Measurements from ENCODE around the gene CEMIP. TPM values are rescaled to one million over a fixed set of nuclear protein-coding genes. Genes with fewer than 3 reads are reported as not detected.
A peak's percentile ranks its signal among the peaks of the same experiment; 100 is the strongest.

CEMIP gene
- total RNA-seq, 1 donor from 2014 or later: 0.44 TPM

GRCh38 chr15:80985981-80986380, 206.8 kb downstream of the CEMIP start:
- no peak overlapping the region for H3K4me3 ChIP-seq
- H3K9me3 ChIP-seq (replicated peaks): no peaks in the 10 kb centered on the region
- no peak for DNase-seq
- peaks cover 71% of the 10 kb centered on the region for H3K4me1 ChIP-seq
- intact Hi-C loops (cut with micrococcal nuclease): no loop called here
- H3K27me3 ChIP-seq (ENCODE audit: low read depth): no peaks in the 10 kb centered on the region
- TF ChIP-seq CTCF (IDR thresholded peaks at IDR 0.05; ENCODE audit: borderline replicate concordance): no peak
- H3K27ac ChIP-seq (replicated peaks): peak overlapping the region; percentile 34
- peaks cover 10% of the 10 kb centered on the region for H3K36me3 ChIP-seq

- H3K36me3 ChIP-seq: peaks cover 5% of the 10 kb centered on the region
- no peaks in the 10 kb centered on the region for H3K27me3 ChIP-seq (ENCODE audit: low read depth)
- no peak overlapping the region for H3K4me3 ChIP-seq
- no peak for DNase-seq
- no peak for TF ChIP-seq CTCF (IDR thresholded peaks at IDR 0.05; ENCODE audit: borderline replicate concordance)
- peak overlapping the region; percentile 34 for H3K27ac ChIP-seq (replicated peaks)
- intact Hi-C loops (cut with micrococcal nuclease): no loop called here
- H3K9me3 ChIP-seq (replicated peaks): no peaks in the 10 kb centered on the region
- peaks cover 76% of the 10 kb centered on the region for H3K4me1 ChIP-seq
Measured at GRCh38 chr15:80986487-80986886, 207.3 kb downstream of the CEMIP start.

- no peak for TF ChIP-seq CTCF (IDR thresholded peaks at IDR 0.05; ENCODE audit: borderline replicate concordance)
- Histone ChIP-seq H3K4me3 (peak overlapping the region; percentile 92), H3K9me3 (replicated peaks) (no peaks in the 10 kb centered on the region), H3K27me3 (ENCODE audit: low read depth) (no peaks in the 10 kb centered on the region), H3K36me3 (no peaks in the 10 kb centered on the region), H3K27ac (replicated peaks) (peak overlapping the region; percentile 94), H3K4me1 (peaks cover 84% of the 10 kb centered on the region)
- intact Hi-C loops (cut with micrococcal nuclease): no loop called here
- DNase-seq: no peak
Measured at GRCh38 chr15:80988148-80988796, 209.1 kb downstream of the CEMIP start.

GRCh38 chr15:80989081-80989517, 209.9 kb downstream of the CEMIP start:
- Histone ChIP-seq H3K36me3 (no peaks in the 10 kb centered on the region), H3K4me3 (peak overlapping the region; percentile 92), H3K27me3 (ENCODE audit: low read depth) (no peaks in the 10 kb centered on the region), H3K27ac (replicated peaks) (peak overlapping the region; percentile 94), H3K4me1 (peaks cover 80% of the 10 kb centered on the region), H3K9me3 (replicated peaks) (no peaks in the 10 kb centered on the region)
- no peak for TF ChIP-seq CTCF (IDR thresholded peaks at IDR 0.05; ENCODE audit: borderline replicate concordance)
- no peak for DNase-seq
- intact Hi-C loops (cut with micrococcal nuclease): no loop called here

GRCh38 chr15:80989518-80990478, 210.6 kb downstream of the CEMIP start, which contains the start of gene MESD:
Gene MESD (minus strand): TSS chr15:80989819. CDS start chr15:80989791, 28 bp downstream.
- H3K27me3 ChIP-seq (ENCODE audit: low read depth): no peaks in the 10 kb centered on the region
- H3K27ac ChIP-seq (replicated peaks): peak within 1 kb of the TSS; percentile 94
- intact Hi-C loops (cut with micrococcal nuclease): loop anchor here (10.0 kb wide), 1 partner anchor 275 kb away; no protein-coding TSS in a partner anchor
- TF ChIP-seq CTCF (IDR thresholded peaks at IDR 0.05; ENCODE audit: borderline replicate concordance): no peak
- peak within 1 kb of the TSS; percentile 92 for H3K4me3 ChIP-seq
- H3K9me3 ChIP-seq (replicated peaks): no peaks in the 10 kb centered on the region
- peak; percentile 99 for DNase-seq
- peaks cover 73% of the 10 kb centered on the region for H3K4me1 ChIP-seq
- H3K36me3 ChIP-seq: no peaks in the 10 kb centered on the region

Data from left ventricle myocardium inferior (tissue), 1 donor.